Astrocyte (in vitro differentiated cells and primary cell): ENCODE data around the gene PAPOLB. TPM values are rescaled to one million over a fixed set of nuclear protein-coding genes. Genes with fewer than 3 reads are reported as not detected.

ENCODE experiments used
- DNase-seq: peaks from one replicate; pipeline ENCODE4 v3.0.0-alpha.2; 2010; ENCODE audit warnings: low read depth
- FAIRE-seq: peaks from 2 replicates; lab custom pipeline; 2011; peaks lifted over from hg19 to GRCh38; lab: Jason Lieb, UNC
- H2AFZ ChIP-seq: 2 replicates; pipeline ENCODE4 v1.6.0; 2012; ENCODE audit warnings: low read depth, low read length, inconsistent platforms
- H3K27ac ChIP-seq: 2 replicates; pipeline ENCODE4 v1.5.1; 2011; ENCODE audit warnings: low read depth, low read length, inconsistent platforms
- H3K27me3 ChIP-seq: 2 replicates; pipeline ENCODE4 v1.6.0; 2011; ENCODE audit warnings: low read length, inconsistent platforms; ENCODE audit not compliant: insufficient read depth
- H3K36me3 ChIP-seq: 2 replicates; pipeline ENCODE4 v1.5.1; 2011; ENCODE audit warnings: low read length, inconsistent platforms; ENCODE audit not compliant: insufficient read depth
- H3K4me1 ChIP-seq: 2 replicates; pipeline ENCODE4 v1.5.1; 2011; ENCODE audit warnings: low read length, inconsistent platforms; ENCODE audit not compliant: insufficient read depth
- H3K4me2 ChIP-seq: 2 replicates; pipeline ENCODE4 v1.6.0; 2012; ENCODE audit warnings: low read length, inconsistent platforms
- H3K4me3 ChIP-seq: 2 replicates; pipeline ENCODE4 v1.5.1; 2011; ENCODE audit warnings: low read depth, mild to moderate bottlenecking, low read length, inconsistent platforms; ENCODE audit not compliant: insufficient read depth
- H3K79me2 ChIP-seq: 2 replicates; pipeline ENCODE4 v1.6.0; 2012; ENCODE audit warnings: mild to moderate bottlenecking, low read length, inconsistent platforms; ENCODE audit not compliant: insufficient read depth
- H3K9ac ChIP-seq: 2 replicates; pipeline ENCODE4 v1.6.0; 2012; ENCODE audit warnings: mild to moderate bottlenecking, low read length, inconsistent platforms
- H3K9me3 ChIP-seq: 2 replicates; pipeline ENCODE4 v1.5.1; 2012; ENCODE audit warnings: low read depth, mild to moderate bottlenecking, low read length, inconsistent platforms; ENCODE audit not compliant: insufficient read depth
- H4K20me1 ChIP-seq: 2 replicates; pipeline ENCODE4 v1.6.0; 2012; ENCODE audit warnings: low read length, inconsistent platforms; ENCODE audit not compliant: insufficient read depth
- H3K27ac Mint-ChIP-seq: one replicate; pipeline ENCODE4 v1.8.0; 2021; ENCODE audit warnings: mild to moderate bottlenecking, mixed read lengths; ENCODE audit not compliant: unreplicated experiment
- H3K27me3 Mint-ChIP-seq: one replicate; pipeline ENCODE4 v1.8.0; 2021; ENCODE audit warnings: low read depth, mixed read lengths; ENCODE audit not compliant: unreplicated experiment
- H3K36me3 Mint-ChIP-seq: one replicate; pipeline ENCODE4 v1.8.0; 2021; ENCODE audit warnings: low read depth, mixed read lengths; ENCODE audit not compliant: unreplicated experiment
- H3K4me1 Mint-ChIP-seq: one replicate; pipeline ENCODE4 v1.8.0; 2021; ENCODE audit warnings: low read depth, mixed read lengths; ENCODE audit not compliant: unreplicated experiment
- H3K4me3 Mint-ChIP-seq: one replicate; pipeline ENCODE4 v1.8.0; 2021; ENCODE audit warnings: mild to moderate bottlenecking, moderate library complexity, mixed read lengths; ENCODE audit not compliant: unreplicated experiment
- H3K9me3 Mint-ChIP-seq: one replicate; pipeline ENCODE4 v1.8.0; 2021; ENCODE audit warnings: mild to moderate bottlenecking, mixed read lengths; ENCODE audit not compliant: unreplicated experiment
- EZH2 ChIP-seq: IDR thresholded peaks from 2 replicates; pipeline ENCODE4 v1.6.1; 2012; ENCODE audit warnings: mild to moderate bottlenecking, low read length, inconsistent platforms; ENCODE audit not compliant: insufficient read depth
- total RNA-seq: library from RNA; stranded (reverse); gene quantifications from 2 replicates; pipeline ENCODE4 v1.2.1, GENCODE V29; 2021
- TF ChIP-seq, protein P1 (sequence below): IDR thresholded peaks from 2 replicates; pipeline ENCODE4 v1.5.1; 2011; ENCODE audit warnings: low read depth, mild to moderate bottlenecking, inconsistent platforms, low read length, moderate library complexity; ENCODE audit not compliant: insufficient read depth

Gene PAPOLB
- total RNA-seq, 1 donor from 2014 or later, result not detected

- Mint-ChIP-seq H3K36me3 (peaks cover 2% of the 10 kb centered on the region), H3K27ac (no peak overlapping the region), H3K4me3 (no peak overlapping the region), H3K27me3 (peaks cover 16% of the 10 kb centered on the region), H3K9me3 (peaks cover 5% of the 10 kb centered on the region), H3K4me1 (no peaks in the 10 kb centered on the region)
- peaks cover 3% of the 10 kb centered on the region for H3K4me1 ChIP-seq
- H4K20me1 ChIP-seq, result no peaks in the 10 kb centered on the region
- no peak overlapping the region for H3K27ac ChIP-seq
- H3K27me3 ChIP-seq, result peaks cover 6% of the 10 kb centered on the region
- H3K79me2 ChIP-seq, result no peaks in the 10 kb centered on the region
- no peak for FAIRE-seq
- H3K9me3 ChIP-seq, result peaks cover 4% of the 10 kb centered on the region
- DNase-seq, result no peak
- H2AFZ ChIP-seq, result no peak overlapping the region
- TF ChIP-seq EZH2, result no peak
- TF ChIP-seq, protein P1, sequence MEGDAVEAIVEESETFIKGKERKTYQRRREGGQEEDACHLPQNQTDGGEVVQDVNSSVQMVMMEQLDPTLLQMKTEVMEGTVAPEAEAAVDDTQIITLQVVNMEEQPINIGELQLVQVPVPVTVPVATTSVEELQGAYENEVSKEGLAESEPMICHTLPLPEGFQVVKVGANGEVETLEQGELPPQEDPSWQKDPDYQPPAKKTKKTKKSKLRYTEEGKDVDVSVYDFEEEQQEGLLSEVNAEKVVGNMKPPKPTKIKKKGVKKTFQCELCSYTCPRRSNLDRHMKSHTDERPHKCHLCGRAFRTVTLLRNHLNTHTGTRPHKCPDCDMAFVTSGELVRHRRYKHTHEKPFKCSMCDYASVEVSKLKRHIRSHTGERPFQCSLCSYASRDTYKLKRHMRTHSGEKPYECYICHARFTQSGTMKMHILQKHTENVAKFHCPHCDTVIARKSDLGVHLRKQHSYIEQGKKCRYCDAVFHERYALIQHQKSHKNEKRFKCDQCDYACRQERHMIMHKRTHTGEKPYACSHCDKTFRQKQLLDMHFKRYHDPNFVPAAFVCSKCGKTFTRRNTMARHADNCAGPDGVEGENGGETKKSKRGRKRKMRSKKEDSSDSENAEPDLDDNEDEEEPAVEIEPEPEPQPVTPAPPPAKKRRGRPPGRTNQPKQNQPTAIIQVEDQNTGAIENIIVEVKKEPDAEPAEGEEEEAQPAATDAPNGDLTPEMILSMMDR, result no peak
- H3K4me2 ChIP-seq, result no peak overlapping the region
- no peak overlapping the region for H3K9ac ChIP-seq
- no peak overlapping the region for H3K4me3 ChIP-seq
- no peaks in the 10 kb centered on the region for H3K36me3 ChIP-seq
These were observed 5.0 kb upstream of the PAPOLB start for GRCh38 chr7:4866528-4867496.

GRCh38 chr7:4862156-4862555 lies 326 bp upstream of the PAPOLB start:
- H3K9me3 Mint-ChIP-seq, result peaks cover 2% of the 10 kb centered on the region
- Histone ChIP-seq H3K4me3 (no peak overlapping the region), H2AFZ (peak overlapping the region; percentile 68), H3K36me3 (no peaks in the 10 kb centered on the region), H3K4me2 (peak overlapping the region; percentile 75), H3K27me3 (peaks cover 18% of the 10 kb centered on the region), H3K4me1 (no peaks in the 10 kb centered on the region), H3K9me3 (peaks cover 8% of the 10 kb centered on the region), H3K79me2 (no peaks in the 10 kb centered on the region), H4K20me1 (no peaks in the 10 kb centered on the region), H3K9ac (no peak overlapping the region), H3K27ac (no peak overlapping the region)
- H3K27me3 Mint-ChIP-seq, result peaks cover 28% of the 10 kb centered on the region
- H3K4me1 Mint-ChIP-seq, result no peaks in the 10 kb centered on the region
- H3K27ac Mint-ChIP-seq, result no peak overlapping the region
- H3K36me3 Mint-ChIP-seq, result peaks cover 2% of the 10 kb centered on the region
- no peak for DNase-seq
- H3K4me3 Mint-ChIP-seq, result no peak overlapping the region
- TF ChIP-seq, protein P1, result no peak
- no peak for TF ChIP-seq EZH2
- no peak for FAIRE-seq

DNA sequence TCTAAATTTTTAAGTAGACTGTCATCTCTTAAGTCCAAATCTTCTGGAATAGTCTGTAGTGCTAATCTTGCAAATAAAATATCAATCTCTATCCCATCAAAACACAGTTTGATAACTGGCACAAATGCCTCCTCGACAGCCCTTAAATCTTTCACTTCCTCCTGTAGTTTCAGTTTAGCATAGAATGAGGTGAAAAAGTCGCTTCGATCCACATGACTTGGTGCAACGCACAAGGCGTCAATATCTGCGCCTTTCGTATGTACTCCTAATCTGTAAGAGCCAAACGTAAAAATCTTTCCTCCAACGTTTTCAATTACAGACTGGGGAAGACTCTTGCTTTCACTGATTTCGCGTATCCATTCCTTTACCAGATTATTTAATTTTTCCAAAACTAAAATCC lies 603 bp downstream of the PAPOLB start:
- Mint-ChIP-seq H3K27me3 (peaks cover 28% of the 10 kb centered on the region), H3K4me3 (no peak overlapping the region), H3K27ac (no peak overlapping the region), H3K4me1 (no peaks in the 10 kb centered on the region), H3K9me3 (no peaks in the 10 kb centered on the region), H3K36me3 (peaks cover 2% of the 10 kb centered on the region)
- no peak for TF ChIP-seq EZH2
- TF ChIP-seq, protein P1, result no peak
- peaks cover 8% of the 10 kb centered on the region for H3K9me3 ChIP-seq
- H3K27me3 ChIP-seq, result peaks cover 18% of the 10 kb centered on the region
- no peak for DNase-seq
- H3K9ac ChIP-seq, result no peak overlapping the region
- H4K20me1 ChIP-seq, result no peaks in the 10 kb centered on the region
- H3K4me3 ChIP-seq, result no peak overlapping the region
- no peaks in the 10 kb centered on the region for H3K4me1 ChIP-seq
- H3K36me3 ChIP-seq, result no peaks in the 10 kb centered on the region
- peak overlapping the region; percentile 68 for H2AFZ ChIP-seq
- H3K4me2 ChIP-seq, result peak overlapping the region; percentile 75
- FAIRE-seq, result no peak
- no peaks in the 10 kb centered on the region for H3K79me2 ChIP-seq
- no peak overlapping the region for H3K27ac ChIP-seq
